HAP-1 (cell line): ENCODE measurements around the gene HOXA6.

Experiments
- DNase-seq, 2 experiments: peaks; one replicate each; pipeline ENCODE4 v3.0.0-alpha.2; 2016 to 2020; ENCODE audit warnings: low spot score in 2 of 2
- H3K27me3 ChIP-seq: fragments of 250-450 bp; sonication (Bioruptor Pico); 2 replicates; pipeline ENCODE4 v1.5.1; 2020; ENCODE audit warnings: low read depth, mild to moderate bottlenecking, moderate library complexity
- H3K36me3 ChIP-seq: fragments of 250-450 bp; sonication (Bioruptor Pico); replicated peaks from 2 replicates; pipeline ENCODE4 v1.5.1; 2020; ENCODE audit warnings: mild to moderate bottlenecking
- H3K4me1 ChIP-seq: fragments of 250-450 bp; sonication (Bioruptor Pico); 2 replicates; pipeline ENCODE4 v1.5.1; 2020; ENCODE audit warnings: mild to moderate bottlenecking
- H3K4me3 ChIP-seq: fragments of 250-450 bp; sonication (Bioruptor Pico); 2 replicates; pipeline ENCODE4 v1.5.1; 2020; ENCODE audit warnings: mild to moderate bottlenecking, moderate library complexity
- H3K9me3 ChIP-seq: fragments of 250-450 bp; sonication (Bioruptor Pico); 2 replicates; pipeline ENCODE4 v1.5.1; 2020; ENCODE audit warnings: mild to moderate bottlenecking, moderate library complexity
- in situ Hi-C: fragments of 300-500 bp; cut with MboI; formaldehyde crosslinking; loops from 3 replicates; pipeline ENCODE4 v1.14.3; 2020; ENCODE audit warnings: low sequenced_read_pairs, inconsistent platforms, mixed read lengths

HOXA6 gene

DNA sequence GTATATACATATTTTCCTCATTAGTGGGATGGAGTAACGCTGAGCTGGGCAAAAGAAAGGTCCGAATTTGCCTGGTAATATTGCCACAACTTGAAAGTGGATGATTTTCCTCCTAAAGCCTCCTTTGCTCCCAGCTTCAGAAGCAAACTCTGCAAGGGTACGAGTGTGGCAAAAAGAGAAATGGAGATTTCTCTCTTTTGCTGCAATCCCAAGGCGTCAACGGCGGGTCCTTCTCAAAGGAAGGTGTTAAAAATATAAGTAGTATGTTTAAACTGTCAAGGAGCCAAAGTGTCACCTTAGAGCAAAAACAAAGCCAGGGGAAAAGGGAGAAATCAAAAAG is 32.7 kb downstream of the HOXA6 start:
- in situ Hi-C loops, result no loop called here
- Histone ChIP-seq H3K4me1 (peaks cover 32% of the 10 kb centered on the region), H3K27me3 (no peaks in the 10 kb centered on the region), H3K4me3 (no peak overlapping the region), H3K9me3 (no peaks in the 10 kb centered on the region), H3K36me3 (no peaks in the 10 kb centered on the region)
- DNase-seq, result no peak

DNA sequence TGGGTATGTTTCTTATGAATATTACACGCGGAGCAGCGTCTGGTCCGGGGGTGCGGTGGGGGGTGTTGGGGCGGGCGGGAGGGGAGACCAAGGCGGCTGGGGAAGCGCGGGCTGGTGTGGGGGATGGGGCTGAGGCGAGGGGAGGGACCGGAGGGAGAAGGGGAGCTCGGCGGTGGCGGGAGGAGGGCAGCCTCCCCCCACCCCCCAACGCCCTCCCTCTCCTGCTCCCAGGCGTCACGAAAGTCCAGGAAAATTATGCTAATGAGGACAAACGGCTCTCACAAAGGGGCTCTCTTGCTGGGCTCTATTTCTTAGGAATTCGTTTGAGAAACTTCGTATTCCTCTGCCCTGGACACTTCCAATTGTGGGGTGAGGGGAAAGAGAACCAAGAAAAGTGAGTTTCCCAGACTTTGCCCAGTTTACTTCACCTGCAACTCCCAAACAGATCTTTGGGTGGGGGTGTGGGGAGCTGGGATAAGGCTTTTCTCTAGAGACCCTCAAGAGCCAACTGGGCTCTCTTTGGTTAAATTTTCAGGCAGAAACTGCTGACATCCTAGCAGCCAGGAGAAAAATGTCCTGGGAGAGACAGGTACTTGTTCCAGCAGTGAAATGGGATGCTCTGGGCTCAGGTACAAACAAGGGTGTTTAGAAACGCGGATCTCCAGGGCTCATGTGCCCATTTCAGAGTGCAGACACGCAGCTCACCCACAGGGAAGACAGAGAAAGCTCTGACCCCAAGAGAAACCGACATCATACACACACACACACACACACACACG is 33.4 kb downstream of the HOXA6 start:
- Histone ChIP-seq H3K27me3 (no peaks in the 10 kb centered on the region), H3K4me3 (no peak overlapping the region), H3K36me3 (no peaks in the 10 kb centered on the region), H3K9me3 (no peaks in the 10 kb centered on the region), H3K4me1 (peaks cover 32% of the 10 kb centered on the region)
- no peak for DNase-seq
- in situ Hi-C loops, result no loop called here

DNA sequence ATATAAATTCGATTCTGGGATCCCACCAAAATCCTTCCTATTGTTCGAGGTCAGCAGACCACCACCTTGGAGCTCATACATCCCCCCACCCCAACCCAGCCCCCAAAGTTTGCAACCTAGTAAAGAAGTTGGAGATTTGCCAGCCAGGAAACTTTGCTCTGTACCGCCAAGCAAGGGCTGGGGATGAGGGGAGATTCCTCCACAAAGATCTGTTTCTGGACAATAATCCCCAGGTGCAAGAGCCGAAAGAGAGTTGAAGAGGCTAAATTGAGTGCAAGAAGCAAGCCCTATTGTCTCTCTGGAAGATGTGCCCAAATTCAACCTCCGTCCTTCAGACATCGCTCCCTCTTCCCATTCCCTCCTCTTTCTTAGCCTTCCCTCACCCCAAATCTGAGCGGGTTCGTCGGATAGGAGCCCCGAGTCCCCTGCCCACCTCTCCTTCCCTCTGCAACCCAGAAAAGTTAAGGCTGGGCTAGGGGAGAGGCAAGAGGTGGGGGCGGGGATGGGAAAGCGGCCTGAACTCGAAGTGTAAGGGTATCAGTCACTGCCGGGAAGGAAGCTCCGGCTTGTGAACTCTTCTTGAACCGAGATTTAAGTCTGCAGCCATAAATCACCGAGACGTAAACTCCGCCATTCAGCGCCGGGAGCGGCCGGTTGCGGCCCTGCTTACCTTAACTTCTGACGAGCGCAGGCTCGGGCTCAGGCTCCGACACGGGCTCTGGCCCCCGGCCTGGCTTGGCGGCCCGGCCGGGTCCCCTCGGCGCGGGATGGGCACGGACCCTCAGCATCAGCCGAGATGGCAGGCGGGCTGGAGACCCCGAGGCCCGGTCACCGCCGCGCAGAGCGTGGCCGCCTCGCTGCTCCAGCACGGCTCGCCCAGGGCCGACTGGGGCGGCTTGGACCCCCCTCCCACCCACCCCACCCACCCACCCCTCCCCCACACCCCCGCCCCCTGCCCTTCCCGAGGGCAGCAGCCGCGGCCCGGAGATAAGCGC is 34.3 kb downstream of the HOXA6 start:
- Histone ChIP-seq H3K4me3 (no peak overlapping the region), H3K27me3 (no peaks in the 10 kb centered on the region), H3K9me3 (no peaks in the 10 kb centered on the region), H3K4me1 (peaks cover 32% of the 10 kb centered on the region), H3K36me3 (no peaks in the 10 kb centered on the region)
- in situ Hi-C loops, result no loop called here
- no peak for DNase-seq

DNA sequence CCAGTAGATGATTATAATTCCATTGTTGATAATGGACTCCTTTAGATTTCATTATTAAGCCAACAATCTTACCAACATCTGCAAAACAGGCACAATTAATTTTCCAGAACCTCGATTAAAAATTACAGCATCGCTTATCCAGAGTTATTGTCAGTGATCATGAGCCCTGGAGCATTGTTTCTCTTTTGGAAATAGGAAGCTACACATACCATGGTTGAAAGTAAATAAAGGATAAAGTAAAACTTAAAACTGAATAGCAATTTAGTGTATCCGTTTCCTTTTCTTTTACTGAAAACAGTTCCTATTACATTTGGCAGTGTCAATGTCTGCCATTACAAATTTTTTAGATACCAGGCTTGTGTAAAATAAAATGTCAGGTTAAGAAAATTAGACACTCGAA is 35.2 kb downstream of the HOXA6 start:
- no peak overlapping the region for H3K4me3 ChIP-seq
- H3K27me3 ChIP-seq, result no peaks in the 10 kb centered on the region
- no peak for DNase-seq
- no peaks in the 10 kb centered on the region for H3K36me3 ChIP-seq
- in situ Hi-C loops, result no loop called here
- no peaks in the 10 kb centered on the region for H3K9me3 ChIP-seq
- H3K4me1 ChIP-seq, result peaks cover 32% of the 10 kb centered on the region

DNA sequence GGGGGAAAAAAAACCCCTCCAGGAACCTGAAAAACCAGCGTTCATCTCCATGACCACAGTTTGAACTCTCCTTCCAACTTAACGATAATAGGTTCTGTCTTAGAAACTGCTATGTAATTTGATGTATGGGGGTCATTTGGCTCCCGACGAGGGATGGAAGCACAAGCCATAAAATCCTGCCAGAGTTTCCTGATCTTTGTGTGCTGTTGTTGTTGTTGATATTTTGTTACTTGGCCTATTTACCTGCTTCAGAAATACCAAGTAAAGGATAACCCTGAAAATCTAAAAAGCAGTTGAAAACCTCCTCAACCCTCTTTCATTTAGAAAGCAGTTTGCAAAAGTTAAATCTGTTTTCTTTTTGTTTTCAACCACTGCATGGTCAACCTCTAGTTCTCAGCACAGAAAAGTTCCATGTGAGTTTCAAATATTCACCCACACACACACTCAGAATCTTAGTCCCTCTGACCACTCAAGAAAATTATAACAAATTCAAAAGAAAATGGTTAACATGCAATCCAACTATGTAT is 35.8 kb downstream of the HOXA6 start:
- Histone ChIP-seq H3K9me3 (no peaks in the 10 kb centered on the region), H3K36me3 (no peaks in the 10 kb centered on the region), H3K4me3 (no peak overlapping the region), H3K4me1 (peaks cover 32% of the 10 kb centered on the region), H3K27me3 (no peaks in the 10 kb centered on the region)
- DNase-seq, result no peak
- in situ Hi-C loops, result no loop called here

DNA sequence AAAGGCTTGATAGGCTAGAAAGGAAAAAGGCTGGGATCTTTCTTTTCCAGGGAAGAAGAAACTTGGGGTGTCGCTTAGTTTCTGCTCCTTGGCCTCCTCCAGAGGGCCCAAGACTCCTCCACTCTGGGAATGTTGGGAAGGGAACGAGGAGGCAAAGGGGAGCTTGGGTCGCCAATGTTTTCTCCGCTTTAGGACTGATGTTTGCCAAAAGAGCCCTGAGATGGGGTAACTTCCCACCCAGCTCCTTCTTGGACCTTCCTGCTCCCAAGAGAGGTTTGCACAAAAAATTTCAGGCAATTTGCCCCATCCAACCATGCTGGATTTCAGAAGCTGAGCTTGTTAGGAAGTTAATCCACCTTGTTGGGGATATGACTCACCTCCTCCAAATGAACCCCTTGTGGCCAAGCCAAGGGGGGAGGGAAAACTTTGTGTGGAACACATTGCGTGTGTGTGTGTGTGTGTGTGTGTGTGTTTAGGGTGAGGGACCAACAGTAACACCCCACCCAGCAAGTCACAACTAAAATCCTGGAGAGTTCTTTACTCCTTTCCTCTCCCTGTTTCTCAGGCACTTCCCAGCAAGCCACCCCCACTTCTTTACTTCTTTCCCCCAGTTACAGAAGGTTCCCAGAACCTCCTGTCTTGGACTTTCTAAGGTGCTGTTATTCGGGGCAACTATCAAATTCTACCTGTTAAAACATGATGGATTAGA is 36.4 kb downstream of the HOXA6 start:
- no peak for DNase-seq
- in situ Hi-C loops, result no loop called here
- no peaks in the 10 kb centered on the region for H3K9me3 ChIP-seq
- no peaks in the 10 kb centered on the region for H3K36me3 ChIP-seq
- peaks cover 29% of the 10 kb centered on the region for H3K4me1 ChIP-seq
- H3K4me3 ChIP-seq, result no peak overlapping the region
- H3K27me3 ChIP-seq, result no peaks in the 10 kb centered on the region

DNA sequence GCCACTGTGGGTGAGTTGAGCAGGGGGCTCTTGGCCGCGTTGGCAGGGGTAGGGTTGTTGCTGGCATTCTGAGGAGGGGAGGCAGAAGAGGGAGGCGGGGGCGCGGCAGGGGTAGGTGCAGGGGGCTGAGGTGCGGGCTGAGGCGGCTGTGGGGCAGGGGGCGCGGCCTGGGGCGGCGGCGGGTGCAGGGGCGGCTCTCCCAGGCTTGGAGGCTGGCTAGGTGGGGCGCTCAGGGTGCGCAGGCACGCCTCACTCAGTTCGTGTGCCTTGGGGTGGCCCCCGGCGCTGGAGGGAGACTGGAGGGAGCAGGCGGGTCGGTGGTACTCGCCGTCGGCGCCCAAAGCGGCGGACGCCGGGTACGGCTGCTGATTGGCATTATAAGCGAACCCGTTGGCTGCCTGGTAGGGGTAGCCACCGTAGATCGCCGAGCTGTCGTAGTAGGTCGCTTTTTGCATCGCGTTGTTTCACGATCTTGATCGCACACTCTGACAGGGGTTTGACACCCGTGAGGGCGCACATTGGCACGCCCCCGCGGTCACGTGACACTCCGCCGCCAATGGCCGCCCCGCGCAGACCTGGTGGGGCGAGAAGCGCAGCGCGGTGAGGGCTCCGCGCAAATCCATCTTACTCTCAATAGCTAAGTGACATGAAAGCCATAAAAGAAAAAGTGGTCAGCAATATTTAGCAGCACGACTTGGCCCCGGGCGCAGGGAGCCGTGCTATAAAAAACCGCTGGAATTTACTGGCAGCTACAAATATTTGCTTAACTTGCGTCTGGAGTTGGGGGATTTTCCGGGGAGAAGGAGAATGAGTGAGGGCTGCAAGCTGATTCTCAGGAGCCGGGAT is 37.2 kb downstream of the HOXA6 start:
- no peaks in the 10 kb centered on the region for H3K27me3 ChIP-seq
- in situ Hi-C loops, result no loop called here
- no peaks in the 10 kb centered on the region for H3K9me3 ChIP-seq
- no peak overlapping the region for H3K4me3 ChIP-seq
- peaks cover 21% of the 10 kb centered on the region for H3K4me1 ChIP-seq
- no peaks in the 10 kb centered on the region for H3K36me3 ChIP-seq
- DNase-seq, result no peak

DNA sequence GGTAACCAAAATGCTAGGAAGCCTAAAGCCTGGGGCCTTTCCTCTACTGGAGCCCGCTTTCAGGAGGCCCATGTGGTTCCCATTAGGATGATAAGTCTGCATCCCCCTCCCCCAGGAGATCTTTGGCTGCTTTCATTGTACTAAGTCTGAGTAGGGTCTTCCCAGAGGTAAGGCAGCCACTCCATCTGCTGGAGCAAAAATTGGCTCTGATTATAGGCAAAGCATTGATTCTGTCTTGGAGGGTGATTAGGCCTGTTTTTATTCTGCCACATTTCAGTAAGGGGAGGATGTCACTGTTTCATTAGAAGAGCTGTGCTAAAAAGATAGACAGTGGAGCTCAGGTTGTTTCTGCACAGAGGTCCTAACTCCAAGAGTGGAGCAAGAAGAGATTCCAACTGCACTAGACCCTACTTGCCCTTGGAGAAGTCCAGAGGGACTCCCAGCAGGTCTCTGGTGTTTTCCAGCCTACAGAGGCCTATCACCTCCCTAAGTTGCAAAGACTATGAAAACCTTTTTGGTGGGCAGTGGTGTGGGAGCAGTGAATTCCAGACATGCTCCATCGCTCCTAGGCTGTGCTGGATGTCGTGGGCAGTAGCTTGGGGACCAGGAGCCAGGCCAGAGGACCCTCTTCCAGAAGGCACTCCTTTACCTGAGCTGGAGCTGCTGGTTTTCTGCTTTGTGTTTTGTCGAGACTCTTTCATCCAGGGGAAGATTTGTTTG is 37.9 kb downstream of the HOXA6 start:
- no peaks in the 10 kb centered on the region for H3K36me3 ChIP-seq
- H3K4me1 ChIP-seq, result peaks cover 14% of the 10 kb centered on the region
- in situ Hi-C loops, result no loop called here
- DNase-seq, result no peak
- no peaks in the 10 kb centered on the region for H3K27me3 ChIP-seq
- H3K4me3 ChIP-seq, result no peak overlapping the region
- no peaks in the 10 kb centered on the region for H3K9me3 ChIP-seq

DNA sequence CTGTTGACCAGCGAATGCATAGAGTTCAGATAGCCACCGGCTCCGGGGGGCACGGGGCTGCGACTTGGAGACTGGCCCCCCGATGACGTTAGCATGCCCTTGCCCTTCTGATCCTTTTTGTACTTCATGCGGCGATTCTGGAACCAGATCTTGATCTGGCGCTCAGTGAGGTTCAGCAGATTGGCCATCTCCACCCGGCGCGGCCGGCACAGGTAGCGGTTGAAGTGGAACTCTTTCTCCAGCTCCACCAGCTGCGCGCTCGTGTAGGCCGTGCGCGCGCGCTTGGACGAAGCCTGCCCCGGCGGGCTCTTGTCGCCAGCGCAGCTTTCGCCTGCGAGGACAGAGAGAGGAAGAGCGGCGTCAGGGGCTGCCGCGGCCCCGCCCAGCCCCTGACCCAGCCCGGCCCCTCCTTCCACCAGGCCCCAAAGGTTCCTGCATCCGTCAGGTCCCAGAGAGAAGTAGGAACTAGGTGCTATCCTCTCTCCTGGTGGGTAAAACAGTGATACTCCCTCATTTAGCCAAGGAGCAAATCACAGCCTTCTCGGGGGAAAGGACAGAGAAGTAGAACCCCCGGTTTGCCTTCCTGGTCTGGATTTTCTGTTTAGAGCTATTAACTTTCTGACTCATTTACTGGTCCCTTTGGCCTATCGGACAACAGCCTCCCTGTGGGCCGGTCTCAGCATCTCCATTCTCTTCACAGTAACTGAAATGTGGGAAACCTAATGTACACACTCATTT is 39.0 kb downstream of the HOXA6 start:
- H3K4me1 ChIP-seq, result peaks cover 9% of the 10 kb centered on the region
- H3K4me3 ChIP-seq, result no peak overlapping the region
- in situ Hi-C loops, result no loop called here
- H3K9me3 ChIP-seq, result no peaks in the 10 kb centered on the region
- DNase-seq, result no peak
- H3K36me3 ChIP-seq, result no peaks in the 10 kb centered on the region
- H3K27me3 ChIP-seq, result no peaks in the 10 kb centered on the region

DNA sequence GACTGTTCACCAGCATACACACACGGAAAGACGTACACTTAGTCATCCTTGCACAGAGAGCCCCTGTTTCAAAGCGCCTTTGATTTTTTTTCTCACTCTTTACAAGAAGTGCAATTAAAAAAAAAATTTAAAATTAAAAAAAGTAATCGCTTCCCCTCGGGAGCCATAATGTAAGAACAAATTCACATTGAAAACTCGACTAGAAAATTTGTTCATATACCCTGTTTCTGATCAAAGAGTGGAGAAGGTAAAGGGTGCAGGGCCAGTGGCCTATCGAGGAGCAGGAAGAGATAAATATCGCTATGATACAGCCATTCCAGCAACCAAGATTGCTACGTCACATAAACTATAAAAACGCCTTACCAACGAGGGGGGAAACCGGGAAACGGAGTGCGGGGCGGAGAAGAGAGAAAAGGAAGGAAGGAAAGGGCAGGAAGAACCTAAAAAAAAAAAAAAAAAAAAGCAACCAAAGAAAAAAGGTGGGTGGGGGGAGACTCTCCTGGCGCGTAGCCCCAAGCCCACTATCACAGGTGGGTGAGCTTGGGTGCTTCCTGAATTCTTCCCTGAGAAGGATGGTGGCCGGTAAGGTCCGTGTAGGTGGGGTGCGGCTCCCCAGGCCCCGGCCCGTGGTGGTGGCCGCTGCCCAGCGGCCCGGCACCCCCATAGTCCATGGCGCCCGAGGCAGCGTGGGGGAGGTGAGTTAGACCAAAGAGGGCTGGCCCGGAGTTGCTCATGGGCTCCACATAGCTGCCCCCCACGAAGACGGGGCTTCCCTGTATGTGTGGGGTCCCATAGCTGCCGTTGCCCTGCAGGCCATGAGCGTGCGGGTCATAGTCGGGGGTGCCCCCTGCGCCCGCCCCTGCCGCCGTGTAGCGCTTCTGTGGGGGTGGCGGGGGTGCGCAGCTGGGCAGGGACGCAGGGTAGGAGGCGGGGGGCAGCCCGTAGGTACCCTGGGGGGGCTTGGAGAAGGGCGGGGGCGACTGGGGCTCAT is 39.9 kb downstream of the HOXA6 start:
- in situ Hi-C loops, result no loop called here
- Histone ChIP-seq H3K4me3 (no peak overlapping the region), H3K27me3 (no peaks in the 10 kb centered on the region), H3K4me1 (peaks cover 7% of the 10 kb centered on the region), H3K9me3 (no peaks in the 10 kb centered on the region), H3K36me3 (no peaks in the 10 kb centered on the region)
- no peak for DNase-seq

DNA sequence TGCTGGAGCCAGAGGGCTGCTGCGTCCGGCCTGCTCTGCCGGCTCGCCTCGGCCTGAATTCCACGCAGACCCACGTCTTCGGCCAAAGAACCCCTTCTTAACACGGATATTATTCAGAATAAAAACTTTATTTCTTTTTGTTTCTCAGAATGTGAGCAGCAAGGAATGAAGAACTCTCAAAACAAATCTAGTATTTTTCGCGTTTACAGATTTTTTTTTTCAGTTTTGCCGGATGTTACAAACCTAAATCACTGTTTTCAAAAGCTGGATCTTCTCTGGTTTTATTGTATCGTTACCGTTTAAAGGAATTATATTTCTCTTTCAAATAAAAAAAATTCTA is 40.7 kb downstream of the HOXA6 start:
- no peak for DNase-seq
- Histone ChIP-seq H3K27me3 (no peaks in the 10 kb centered on the region), H3K9me3 (no peaks in the 10 kb centered on the region), H3K4me1 (peaks cover 7% of the 10 kb centered on the region), H3K4me3 (no peak overlapping the region), H3K36me3 (no peaks in the 10 kb centered on the region)
- in situ Hi-C loops, result no loop called here
